Glutamatergic neuron (in vitro differentiated cells): ENCODE measurements around the gene SLC34A3. TPM values are rescaled to one million over a fixed set of nuclear protein-coding genes. Genes with fewer than 3 reads are reported as not detected.

Experiments used
- DNase-seq: peaks from one replicate; pipeline ENCODE4 v3.0.0; 2022
- H3K27ac Mint-ChIP-seq: one replicate; pipeline ENCODE4 v1.8.0; 2020; ENCODE audit warnings: mild to moderate bottlenecking, mixed read lengths, inconsistent platforms; ENCODE audit not compliant: unreplicated experiment
- H3K27me3 Mint-ChIP-seq: one replicate; pipeline ENCODE4 v1.8.0; 2020; ENCODE audit warnings: mild to moderate bottlenecking, moderate library complexity, mixed read lengths, inconsistent platforms; ENCODE audit not compliant: unreplicated experiment
- H3K36me3 Mint-ChIP-seq: one replicate; pipeline ENCODE4 v1.8.0; 2020; ENCODE audit warnings: mild to moderate bottlenecking, mixed read lengths, inconsistent platforms; ENCODE audit not compliant: unreplicated experiment
- H3K4me1 Mint-ChIP-seq: one replicate; pipeline ENCODE4 v1.8.0; 2020; ENCODE audit warnings: mild to moderate bottlenecking, low read depth, mixed read lengths, inconsistent platforms; ENCODE audit not compliant: unreplicated experiment
- H3K4me3 Mint-ChIP-seq: one replicate; pipeline ENCODE4 v1.8.0; 2020; ENCODE audit warnings: mild to moderate bottlenecking, mixed read lengths, inconsistent platforms; ENCODE audit not compliant: unreplicated experiment
- H3K9me3 Mint-ChIP-seq: one replicate; pipeline ENCODE4 v1.8.0; 2020; ENCODE audit warnings: mild to moderate bottlenecking, moderate library complexity, mixed read lengths, inconsistent platforms; ENCODE audit not compliant: unreplicated experiment
- CTCF ChIP-seq: fragments of 200-600 bp; sonication (generic); IDR thresholded peaks from one replicate; pipeline ENCODE4 v1.5.0; 2021; ENCODE audit not compliant: partially characterized antibody, unreplicated experiment
- total RNA-seq: library from RNA; stranded (reverse); fragmentation: NEBNext Ultra II Directional; extraction: Animal tissue kit (Norgen Biotek cat#: 25700); gene quantifications from one replicate; pipeline ENCODE4 v1.2.1, GENCODE V29; 2021; ENCODE audit not compliant: unreplicated experiment

Gene SLC34A3
- total RNA-seq, 1 donor from 2014 or later = not detected

GRCh38 chr9:137275588-137276472 lies 45.1 kb downstream of the SLC34A3 start:
- peaks cover 8% of the 10 kb centered on the region for H3K27me3 Mint-ChIP-seq
- no peak for DNase-seq
- no peak for TF ChIP-seq CTCF
- no peak overlapping the region for H3K27ac Mint-ChIP-seq
- no peaks in the 10 kb centered on the region for H3K36me3 Mint-ChIP-seq
- H3K4me3 Mint-ChIP-seq = peak overlapping the region; percentile 20
- H3K9me3 Mint-ChIP-seq = peaks cover 6% of the 10 kb centered on the region
- peaks cover 17% of the 10 kb centered on the region for H3K4me1 Mint-ChIP-seq

- Mint-ChIP-seq H3K4me1 (peaks cover 17% of the 10 kb centered on the region), H3K36me3 (no peaks in the 10 kb centered on the region), H3K27me3 (peaks cover 6% of the 10 kb centered on the region), H3K9me3 (peaks cover 6% of the 10 kb centered on the region), H3K27ac (no peak overlapping the region), H3K4me3 (no peak overlapping the region)
- no peak for TF ChIP-seq CTCF
- peak; percentile 25 for DNase-seq
Measured at GRCh38 chr9:137276473-137277328, 46.0 kb downstream of the SLC34A3 start.

DNA sequence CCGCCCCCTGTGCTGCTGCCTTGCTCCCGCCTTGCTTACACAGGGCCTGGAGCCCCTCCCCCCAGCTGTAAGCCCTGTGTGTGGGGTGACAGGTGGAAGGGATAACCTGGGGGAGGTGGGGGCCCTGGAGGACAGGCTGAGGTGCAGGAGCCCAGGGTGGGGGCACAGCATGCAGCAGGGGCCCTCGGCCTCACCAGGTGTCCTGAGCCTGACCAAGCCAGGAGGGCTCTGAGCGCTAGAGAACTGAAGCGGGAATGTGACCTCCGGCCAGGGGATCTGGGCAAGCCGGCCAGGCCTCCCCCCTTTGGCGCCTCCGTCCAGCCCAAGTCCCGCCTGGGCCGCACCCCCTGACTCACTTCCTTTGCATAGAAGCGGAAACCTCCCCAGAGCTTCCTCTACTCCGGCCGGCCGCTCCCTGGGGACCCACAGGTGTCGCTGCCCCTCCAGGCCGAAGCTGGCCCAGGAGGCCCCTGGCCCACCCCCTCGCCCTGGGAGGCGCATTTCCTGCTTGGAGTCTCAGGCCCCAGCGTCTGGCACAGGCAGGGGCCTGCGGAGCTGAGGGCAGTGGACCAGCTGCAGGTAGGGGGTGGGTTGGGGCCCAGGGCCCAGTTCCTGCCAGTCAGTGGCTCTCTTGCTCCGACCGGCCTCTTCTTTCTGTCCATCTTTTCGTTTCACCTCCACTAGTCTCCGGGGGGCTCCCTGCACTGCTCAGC lies 46.8 kb downstream of the SLC34A3 start, which contains the start of gene TOR4A:
TOR4A (plus strand) TSS at position 398 of the 713 bp plus-strand sequence. CDS start 964 bp downstream, outside the sequence.
- H3K4me1 Mint-ChIP-seq = peaks cover 18% of the 10 kb centered on the region
- TF ChIP-seq CTCF = no peak
- peak; percentile 30 for DNase-seq
- H3K27ac Mint-ChIP-seq = no peak within 1 kb of the TSS
- peaks cover 7% of the 10 kb centered on the region for H3K27me3 Mint-ChIP-seq
- H3K4me3 Mint-ChIP-seq = no peak within 1 kb of the TSS
- H3K9me3 Mint-ChIP-seq = peaks cover 6% of the 10 kb centered on the region
- peaks cover 5% of the 10 kb centered on the region for H3K36me3 Mint-ChIP-seq

GRCh38 chr9:137278061-137278701 lies 47.5 kb downstream of the SLC34A3 start:
- peaks cover 8% of the 10 kb centered on the region for H3K27me3 Mint-ChIP-seq
- H3K27ac Mint-ChIP-seq = no peak overlapping the region
- no peak for TF ChIP-seq CTCF
- peak; percentile 44 for DNase-seq
- peaks cover 7% of the 10 kb centered on the region for H3K36me3 Mint-ChIP-seq
- peaks cover 21% of the 10 kb centered on the region for H3K4me1 Mint-ChIP-seq
- no peak overlapping the region for H3K4me3 Mint-ChIP-seq
- H3K9me3 Mint-ChIP-seq = peaks cover 11% of the 10 kb centered on the region
